Measurements from ENCODE around the gene MTCH1. TPM values are rescaled to one million over a fixed set of nuclear protein-coding genes. Genes with fewer than 3 reads are reported as not detected.

Gene MTCH1
- total and polyA plus RNA-seq, 9 of the 15 experiments (the other 6 are each of a cell fraction or from before 2014, with no cell fraction given): 7.9 to 161 (median 118) TPM

GRCh38 chr6:37015532-37015931, 29.5 kb upstream of the MTCH1 start:
- Histone ChIP-seq H3K4me1 (replicated peaks in 1 of 2; ENCODE audit: control insufficient read depth in 2 of 2, insufficient read depth in 2 of 2, low read length in 2 of 2) (peaks cover 13 to 22% of the 10 kb centered on the region in 2 experiments), H3K9me1 (ENCODE audit: control insufficient read depth, insufficient read depth, low read length) (peaks cover 3% of the 10 kb centered on the region), H3K4me3 (no peak overlapping the region), H4K20me1 (replicated peaks; ENCODE audit: control insufficient read depth, insufficient read depth, low read length) (peaks cover 4% of the 10 kb centered on the region; the same call in 1 of the 2 replicates), H3K4me2 (ENCODE audit: insufficient read depth, low read length) (no peak overlapping the region), H3K9me3 (replicated peaks; ENCODE audit: control insufficient read depth, insufficient read depth, low read depth, low read length) (no peaks in the 10 kb centered on the region), H3K27me3 (ENCODE audit: control insufficient read depth in 2 of 2, insufficient read depth in 2 of 2, low read length in 2 of 2) (peaks cover 0 to 9% of the 10 kb centered on the region in 2 experiments; a peak in 2 of 5 replicates), H2AFZ (ENCODE audit: low read depth, low read length) (no peak overlapping the region), H3K27ac (ENCODE audit: extremely low read depth, low read depth, low read length) (no peak overlapping the region), H3K79me2 (ENCODE audit: control insufficient read depth, insufficient read depth, low read length) (no peaks in the 10 kb centered on the region), H3K9ac (ENCODE audit: insufficient read depth in 1 of 2, low read depth in 2 of 2, low read length in 2 of 2) (peak overlapping the region in 1 of 2 experiments; percentile 3; a peak in 1 of 4 replicates), H3K36me3 (ENCODE audit: control insufficient read depth, insufficient read depth, low read length) (no peaks in the 10 kb centered on the region)
- intact Hi-C loops (cut with micrococcal nuclease) (loop anchor here (10.0 kb wide), 1 partner anchor 101 kb away; no protein-coding TSS in a partner anchor), in situ Hi-C loops (cut with MboI) (loop anchor here (25.0 kb wide), 1 partner anchor 1472 kb away; no protein-coding TSS in a partner anchor)
- no TSS peak for BruUV-seq (replicated peaks)
- ATAC-seq (no peak), DNase-seq (ENCODE audit: extremely low read depth in 1 of 4, low spot score in 3 of 4) (no peak), FAIRE-seq (no peak)
- ChIA-PET CTCF (ENCODE audit: low intra/inter-chr PET ratio) (interaction anchor here (0.7 to 9.7 kb wide), 2 partner anchors 167 to 194 kb away, joined by 5 to 204 read pairs; no protein-coding TSS in a partner anchor), POLR2A (interaction anchor here (0.5 to 0.9 kb wide), 2 partner anchors 181 to 305 kb away, joined by 3 to 4 read pairs; no protein-coding TSS in a partner anchor)
- TF ChIP-seq ZNF12 (CRISPR knock-in tag; IDR thresholded peaks at IDR 0.05) (0 out of 2 replicates have a peak, but pooled peaks have one; percentile 35), NR2C2 (CRISPR knock-in tag; IDR thresholded peaks at IDR 0.05) (peak; percentile 34; the same call in 1 of the 2 replicates), NR2C2 (tag; IDR thresholded peaks at IDR 0.05) (no peak), KHSRP (IDR thresholded peaks at IDR 0.05) (no peak)
- 8% methylated on average over 9 of the region's 9 CpGs for WGBS (ENCODE audit: insufficient coverage, low coverage, missing lambda C conversion rate)

- ATAC-seq: no peak
- H3K4me3 ChIP-seq: no peak overlapping the region
- H4K20me1 ChIP-seq (replicated peaks; ENCODE audit: control insufficient read depth, insufficient read depth, low read length): peaks cover 4% of the 10 kb centered on the region; the same call in 1 of the 2 replicates
- WGBS (ENCODE audit: insufficient coverage, low coverage, missing lambda C conversion rate): 28% methylated on average over 9 of the region's 12 CpGs
- H3K9me3 ChIP-seq (replicated peaks; ENCODE audit: control insufficient read depth, insufficient read depth, low read depth, low read length): no peaks in the 10 kb centered on the region
- CTCF ChIA-PET (ENCODE audit: low intra/inter-chr PET ratio): interaction anchor here (0.8 kb wide), 1 partner anchor 249 kb away, joined by 3 read pairs; no protein-coding TSS in a partner anchor
- no TSS peak for BruUV-seq (replicated peaks)
- H3K27me3 ChIP-seq (ENCODE audit: control insufficient read depth in 2 of 2, insufficient read depth in 2 of 2, low read length in 2 of 2): peaks cover 2 to 12% of the 10 kb centered on the region in 2 experiments; a peak in 3 of 5 replicates
- in situ Hi-C loops (cut with MboI) (loop anchor here (25.0 kb wide), 1 partner anchor 1473 kb away; no protein-coding TSS in a partner anchor), intact Hi-C loops (cut with micrococcal nuclease) (loop anchor here (10.0 kb wide), 1 partner anchor 100 kb away; no protein-coding TSS in a partner anchor)
- H3K9me1 ChIP-seq (ENCODE audit: control insufficient read depth, insufficient read depth, low read length): peaks cover 3% of the 10 kb centered on the region
- peaks cover 13 to 19% of the 10 kb centered on the region in 2 experiments for H3K4me1 ChIP-seq (replicated peaks in 1 of 2; ENCODE audit: control insufficient read depth in 2 of 2, insufficient read depth in 2 of 2, low read length in 2 of 2)
- no peaks in the 10 kb centered on the region for H3K79me2 ChIP-seq (ENCODE audit: control insufficient read depth, insufficient read depth, low read length)
- H3K9ac ChIP-seq (ENCODE audit: insufficient read depth in 1 of 2, low read depth in 2 of 2, low read length in 2 of 2): no peak overlapping the region; a peak in 1 of 4 replicates
- no peak overlapping the region for H3K4me2 ChIP-seq (ENCODE audit: insufficient read depth, low read length)
- no peak overlapping the region for H3K27ac ChIP-seq (ENCODE audit: extremely low read depth, low read depth, low read length)
- no peak for TF ChIP-seq HDGF (IDR thresholded peaks at IDR 0.05)
- no peak for TF ChIP-seq NR2F6 (CRISPR knock-in tag; IDR thresholded peaks at IDR 0.05)
- TF ChIP-seq ADNP (tag; IDR thresholded peaks at IDR 0.05): no peak
- no peak for TF ChIP-seq ZNF175 (CRISPR knock-in tag; IDR thresholded peaks at IDR 0.05; ENCODE audit: low read depth)
- TF ChIP-seq CBFA2T3 (IDR thresholded peaks at IDR 0.05): no peak
- no peak for TF ChIP-seq DLX4 (CRISPR knock-in tag; IDR thresholded peaks at IDR 0.05)
- no peak for TF ChIP-seq ZNF639 (CRISPR knock-in tag; conservative IDR thresholded peaks at IDR 0.05 in 1 of 2, IDR thresholded peaks at IDR 0.05 in 1 of 2)
- no peak for TF ChIP-seq COPS2 (conservative IDR thresholded peaks at IDR 0.05)
- TF ChIP-seq ZNF583 (CRISPR knock-in tag; IDR thresholded peaks at IDR 0.05): no peak
- TF ChIP-seq ZNF436 (CRISPR knock-in tag; IDR thresholded peaks at IDR 0.05): no peak
- TF ChIP-seq MTA2 (IDR thresholded peaks at IDR 0.05; ENCODE audit: low read depth): no peak
- no peak for TF ChIP-seq MAFF (IDR thresholded peaks at IDR 0.05; ENCODE audit: low read length)
- no peak overlapping the region for H2AFZ ChIP-seq (ENCODE audit: low read depth, low read length)
- no peak for FAIRE-seq
- POLR2A ChIA-PET: interaction anchor here (0.5 to 1.2 kb wide), 3 partner anchors 9 to 304 kb away, joined by 3 read pairs; partner anchors contain the start of gene FGD2
- H3K36me3 ChIP-seq (ENCODE audit: control insufficient read depth, insufficient read depth, low read length): no peaks in the 10 kb centered on the region
- no peak for DNase-seq (ENCODE audit: extremely low read depth in 1 of 4, low spot score in 3 of 4)
These were observed 28.7 kb upstream of the MTCH1 start for GRCh38 chr6:37014667-37015066.
